CD14-positive monocyte (primary cell): Measurements from ENCODE around the gene GAS7. TPM values are rescaled to one million over a fixed set of nuclear protein-coding genes. Genes with fewer than 3 reads are reported as not detected.

Source experiments
- DNase-seq, 3 donors: peaks; one replicate each; pipeline ENCODE4 v3.0.0-alpha.2; 2011 to 2022
- H2AFZ ChIP-seq: 2 replicates; pipeline ENCODE4 v1.6.0; 2012; ENCODE audit warnings: mild to moderate bottlenecking, low read depth, low read length, inconsistent platforms; ENCODE audit not compliant: insufficient read depth, poor library complexity, severe bottlenecking
- H3K27ac ChIP-seq, 2 donors: 1 replicate in 1 of 2; 2 replicates in 1 of 2; pipeline ENCODE4 v1.5.1; 2012 to 2013; ENCODE audit warnings: low read length in 2 of 2, control low read depth in 1 of 2, inconsistent platforms in 1 of 2, low read depth in 1 of 2, mild to moderate bottlenecking in 1 of 2
- H3K27me3 ChIP-seq, 2 donors: one replicate each; pipeline versions ENCODE4 v1.6.0 to v1.6.1; 2011 to 2013; ENCODE audit warnings: low read length in 2 of 2; ENCODE audit not compliant: control insufficient read depth in 2 of 2, insufficient read depth in 2 of 2
- H3K36me3 ChIP-seq, 2 donors: replicated peaks in 1 of 2; 1 replicate in 1 of 2; 2 replicates in 1 of 2; pipeline versions ENCODE4 v1.5.1 to v1.6.1; 2012 to 2013; ENCODE audit warnings: low read length in 2 of 2, control low read depth in 1 of 2, inconsistent platforms in 1 of 2, mild to moderate bottlenecking in 1 of 2; ENCODE audit not compliant: insufficient read depth in 2 of 2, control insufficient read depth in 1 of 2
- H3K4me1 ChIP-seq, 2 donors: 1 replicate in 1 of 2; 2 replicates in 1 of 2; pipeline versions ENCODE4 v1.5.1 to v1.6.1; 2012 to 2013; ENCODE audit warnings: low read length in 2 of 2, control low read depth in 1 of 2, inconsistent platforms in 1 of 2, mild to moderate bottlenecking in 1 of 2, moderate library complexity in 1 of 2; ENCODE audit not compliant: insufficient read depth in 2 of 2, control insufficient read depth in 1 of 2
- H3K4me2 ChIP-seq: replicated peaks from 2 replicates; pipeline ENCODE3; 2012; ENCODE audit warnings: low read length, moderate library complexity, mild to moderate bottlenecking; ENCODE audit not compliant: poor library complexity, severe bottlenecking; ENCODE audit errors: extremely low read depth
- H3K4me3 ChIP-seq, 3 experiments: fragments of 200-600 bp in 1 of 3; sonication (generic) in 1 of 3; replicated peaks in 1 of 3; 1 replicate in 2 of 3; 2 replicates in 1 of 3; pipeline ENCODE4 v1.5.1; 2011 to 2013; ENCODE audit warnings: low read length in 3 of 3, mild to moderate bottlenecking in 3 of 3, control low read depth in 2 of 3, low read depth in 2 of 3, inconsistent platforms in 1 of 3, moderate library complexity in 1 of 3
- H3K79me2 ChIP-seq: 2 replicates; pipeline ENCODE4 v1.6.0; 2012; ENCODE audit warnings: mild to moderate bottlenecking, control low read depth, inconsistent platforms, low read length, moderate library complexity; ENCODE audit not compliant: insufficient read depth
- H3K9ac ChIP-seq: 2 replicates; pipeline ENCODE4 v1.6.0; 2017; ENCODE audit warnings: low read length, mild to moderate bottlenecking; ENCODE audit not compliant: insufficient read depth, poor library complexity, severe bottlenecking
- H3K9me3 ChIP-seq, 2 donors: replicated peaks in 1 of 2; 1 replicate in 1 of 2; 2 replicates in 1 of 2; pipeline versions ENCODE4 v1.5.1 to v1.6.1; 2012 to 2013; ENCODE audit warnings: low read length in 2 of 2, control low read depth in 1 of 2; ENCODE audit not compliant: control insufficient read depth in 1 of 2, insufficient read depth in 1 of 2
- H4K20me1 ChIP-seq: 2 replicates; pipeline ENCODE4 v1.6.0; 2012; ENCODE audit warnings: mild to moderate bottlenecking, low read length, control low read depth, moderate library complexity; ENCODE audit not compliant: insufficient read depth
- H3K27ac Mint-ChIP-seq, 7 donors: one replicate each; pipeline ENCODE4 v1.8.0; 2020; ENCODE audit warnings: mild to moderate bottlenecking in 7 of 7, mixed read lengths in 7 of 7, moderate library complexity in 6 of 7, inconsistent platforms in 2 of 7
- H3K27me3 Mint-ChIP-seq, 3 donors: one replicate each; pipeline ENCODE4 v1.8.0; 2021 to 2022; ENCODE audit warnings: low read depth in 3 of 3, mild to moderate bottlenecking in 3 of 3, mixed read lengths in 3 of 3, moderate library complexity in 3 of 3, inconsistent platforms in 1 of 3
- H3K36me3 Mint-ChIP-seq, 2 donors: one replicate each; pipeline ENCODE4 v1.8.0; 2020; ENCODE audit warnings: mixed read lengths in 2 of 2, inconsistent platforms in 1 of 2, mild to moderate bottlenecking in 1 of 2
- H3K4me1 Mint-ChIP-seq: one replicate; pipeline ENCODE4 v1.8.0; 2020; ENCODE audit warnings: mild to moderate bottlenecking, mixed read lengths
- H3K4me3 Mint-ChIP-seq, 2 donors: one replicate each; pipeline ENCODE4 v1.8.0; 2020; ENCODE audit warnings: mild to moderate bottlenecking in 2 of 2, mixed read lengths in 2 of 2, moderate library complexity in 1 of 2
- H3K9me3 Mint-ChIP-seq, 7 donors: one replicate each; pipeline ENCODE4 v1.8.0; 2020 to 2022; ENCODE audit warnings: mixed read lengths in 7 of 7, mild to moderate bottlenecking in 6 of 7, moderate library complexity in 6 of 7, inconsistent platforms in 2 of 7
- WGBS: methylation state at CpG from one replicate; pipeline ENCODE4 v1.1.5; 2013; ENCODE audit warnings: missing lambda C conversion rate; ENCODE audit not compliant: insufficient coverage; 5-methylcytosine and 5-hydroxymethylcytosine counted together
- intact Hi-C, 2 donors: fragments of 100-400 bp; cut with micrococcal nuclease; formaldehyde crosslinking; loops; one replicate each; pipeline versions ENCODE4 v1.15.0 to v1.15.1; 2023
- polyA plus RNA-seq, 3 donors: library from polyadenylated mRNA; depleted of rRNA in 1 of 3; unstranded in 2 of 3; stranded (reverse) in 1 of 3; fragments of 300-500 nt in 2 of 3; fragments of >200 nt in 1 of 3; fragmentation: Illumina TruSeq in 2 of 3; gene quantifications; 1 replicate in 2 of 3; 2 replicates in 1 of 3; pipeline ENCODE4 v1.2.3, GENCODE V29; 2012 to 2021
- TF ChIP-seq, protein P1 (sequence below): fragments of 200-600 bp; IDR thresholded peaks from one replicate; pipeline ENCODE4 v1.8.0; 2022; ENCODE audit warnings: antibody characterized with exemption, mild to moderate bottlenecking

Gene GAS7
- polyA plus RNA-seq, 3 donors = 53.1 to 91.9 (median 66.6) TPM

DNA sequence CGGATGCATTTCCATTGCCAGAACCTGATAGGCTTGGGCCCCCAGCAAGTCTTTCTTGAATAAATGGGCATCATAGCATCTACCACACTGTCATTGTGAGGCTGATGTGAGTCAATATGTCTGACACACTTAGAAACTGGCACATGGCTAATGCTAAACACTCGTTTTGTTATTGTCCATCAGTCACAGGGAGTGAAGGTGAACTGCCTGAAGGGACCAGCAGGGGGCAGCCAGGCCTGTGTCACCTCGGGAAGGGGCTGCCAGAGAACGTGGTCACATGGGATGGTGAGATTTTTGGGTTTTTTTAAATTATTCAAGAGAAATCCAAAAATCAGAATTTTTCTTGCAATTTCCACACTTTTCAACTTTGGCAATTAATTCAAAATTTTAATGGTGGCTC, 292.5 kb downstream of the GAS7 start:
- Mint-ChIP-seq H3K27me3 (peaks cover 12 to 26% (median 16%) of the 10 kb centered on the region in 3 donors), H3K27ac (peak overlapping the region in 1 of 7 donors; percentile 15), H3K36me3 (no peaks in the 10 kb centered on the region), H3K9me3 (no peaks in the 10 kb centered on the region), H3K4me1 (no peaks in the 10 kb centered on the region), H3K4me3 (no peak overlapping the region)
- DNase-seq = peak; percentile 14 to 55 (median 28)
- intact Hi-C loops = loop anchor here (5.0 kb wide), 1 partner anchor 711 kb away; no protein-coding TSS in a partner anchor
- no peaks in the 10 kb centered on the region for H3K79me2 ChIP-seq
- no peaks in the 10 kb centered on the region for H3K36me3 ChIP-seq
- H3K4me2 ChIP-seq = no peak overlapping the region
- no peak overlapping the region for H3K27ac ChIP-seq
- no peak overlapping the region for H3K9ac ChIP-seq
- no peak overlapping the region for H3K4me3 ChIP-seq
- no peaks in the 10 kb centered on the region for H3K4me1 ChIP-seq
- no peak overlapping the region for H2AFZ ChIP-seq
- H3K9me3 ChIP-seq = no peaks in the 10 kb centered on the region
- TF ChIP-seq, protein P1, sequence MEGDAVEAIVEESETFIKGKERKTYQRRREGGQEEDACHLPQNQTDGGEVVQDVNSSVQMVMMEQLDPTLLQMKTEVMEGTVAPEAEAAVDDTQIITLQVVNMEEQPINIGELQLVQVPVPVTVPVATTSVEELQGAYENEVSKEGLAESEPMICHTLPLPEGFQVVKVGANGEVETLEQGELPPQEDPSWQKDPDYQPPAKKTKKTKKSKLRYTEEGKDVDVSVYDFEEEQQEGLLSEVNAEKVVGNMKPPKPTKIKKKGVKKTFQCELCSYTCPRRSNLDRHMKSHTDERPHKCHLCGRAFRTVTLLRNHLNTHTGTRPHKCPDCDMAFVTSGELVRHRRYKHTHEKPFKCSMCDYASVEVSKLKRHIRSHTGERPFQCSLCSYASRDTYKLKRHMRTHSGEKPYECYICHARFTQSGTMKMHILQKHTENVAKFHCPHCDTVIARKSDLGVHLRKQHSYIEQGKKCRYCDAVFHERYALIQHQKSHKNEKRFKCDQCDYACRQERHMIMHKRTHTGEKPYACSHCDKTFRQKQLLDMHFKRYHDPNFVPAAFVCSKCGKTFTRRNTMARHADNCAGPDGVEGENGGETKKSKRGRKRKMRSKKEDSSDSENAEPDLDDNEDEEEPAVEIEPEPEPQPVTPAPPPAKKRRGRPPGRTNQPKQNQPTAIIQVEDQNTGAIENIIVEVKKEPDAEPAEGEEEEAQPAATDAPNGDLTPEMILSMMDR = peak; percentile 81
- H3K27me3 ChIP-seq = peaks cover 0 to 11% of the 10 kb centered on the region in 2 donors
- 9% methylated on average over 1 of the region's 4 CpGs for WGBS
- H4K20me1 ChIP-seq = peaks cover 28% of the 10 kb centered on the region

DNA sequence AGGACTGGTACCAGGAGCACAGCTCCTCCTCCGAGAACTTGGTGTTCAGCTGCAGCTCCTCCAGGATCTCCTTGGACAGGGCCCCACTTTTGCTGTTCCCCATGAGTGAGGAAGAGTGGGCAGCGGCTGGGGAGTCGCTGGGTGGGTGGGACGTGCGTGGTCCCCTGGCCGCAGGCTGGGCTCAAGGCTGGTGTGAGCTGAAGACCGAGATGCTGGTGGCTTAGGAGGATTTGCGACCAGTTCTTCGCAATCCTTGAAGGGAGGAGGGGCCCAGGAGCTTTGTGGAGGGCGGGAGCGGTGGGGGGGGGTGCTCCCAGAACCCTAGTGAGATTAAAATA, 293.4 kb downstream of the GAS7 start, which contains the start of gene RCVRN:
Gene RCVRN, minus strand, starts transcription at position 194 of the 338 bp plus-strand sequence. Its CDS starts 91 bp downstream, at position 103.
- Mint-ChIP-seq H3K27ac (peak within 1 kb of the TSS in 1 of 7 donors; percentile 15), H3K27me3 (peaks cover 19 to 28% (median 24%) of the 10 kb centered on the region in 3 donors), H3K4me3 (no peak within 1 kb of the TSS), H3K9me3 (no peaks in the 10 kb centered on the region), H3K36me3 (peaks cover 0 to 2% of the 10 kb centered on the region in 2 donors), H3K4me1 (peaks cover 2% of the 10 kb centered on the region)
- WGBS = 88% methylated on average over 7 of the region's 11 CpGs
- Histone ChIP-seq H3K9me3 (no peaks in the 10 kb centered on the region), H4K20me1 (peaks cover 19% of the 10 kb centered on the region), H2AFZ (no peak within 1 kb of the TSS), H3K4me1 (no peaks in the 10 kb centered on the region), H3K36me3 (no peaks in the 10 kb centered on the region), H3K27ac (no peak within 1 kb of the TSS), H3K79me2 (no peaks in the 10 kb centered on the region), H3K27me3 (peaks cover 0 to 15% of the 10 kb centered on the region in 2 donors), H3K4me3 (no peak within 1 kb of the TSS), H3K9ac (no peak within 1 kb of the TSS), H3K4me2 (no peak within 1 kb of the TSS)
- TF ChIP-seq, protein P1 = no peak
- intact Hi-C loops = loop anchor here (5.0 kb wide), 1 partner anchor 712 kb away; no protein-coding TSS in a partner anchor
- DNase-seq = no peak
